ENCODE data around the gene CACNG4.

Gene CACNG4

GRCh38 chr17:66956941-66957340 lies 7.6 kb upstream of the CACNG4 start:
- TF ChIP-seq ZFX (IDR thresholded peaks at IDR 0.05) = no peak
- TF ChIP-seq CTCF (conservative IDR thresholded peaks at IDR 0.05) = no peak

GRCh38 chr17:66957343-66957742 lies 7.2 kb upstream of the CACNG4 start:
- H3K27ac ChIP-seq = peak overlapping the region; percentile 38
- TF ChIP-seq ZFX (IDR thresholded peaks at IDR 0.05) = no peak
- no peak for TF ChIP-seq CTCF (conservative IDR thresholded peaks at IDR 0.05)

More at GRCh38 chr17:66956941-66957340, 7.6 kb upstream of the CACNG4 start:
- peak overlapping the region; percentile 38 for H3K27ac ChIP-seq

GRCh38 chr17:66957951-66958579 lies 6.4 kb upstream of the CACNG4 start:
- peak overlapping the region; percentile 38; the same call in 1 of the 2 replicates for H3K27ac ChIP-seq
- TF ChIP-seq ZFX (IDR thresholded peaks at IDR 0.05) (no peak), CTCF (conservative IDR thresholded peaks at IDR 0.05) (no peak)

GRCh38 chr17:66959641-66960375 lies 4.7 kb upstream of the CACNG4 start:
- TF ChIP-seq ZFX (IDR thresholded peaks at IDR 0.05) = no peak
- TF ChIP-seq CTCF (conservative IDR thresholded peaks at IDR 0.05) = no peak
- no peak overlapping the region for H3K27ac ChIP-seq

- no peak for TF ChIP-seq ZFX (IDR thresholded peaks at IDR 0.05)
- TF ChIP-seq CTCF (conservative IDR thresholded peaks at IDR 0.05) = no peak
- no peak overlapping the region for H3K27ac ChIP-seq
These were observed 3.9 kb upstream of the CACNG4 start for GRCh38 chr17:66960613-66961012.

GRCh38 chr17:66963521-66963908 lies 992 bp upstream of the CACNG4 start:
- H3K27ac ChIP-seq = peak overlapping the region; percentile 33
- no peak for TF ChIP-seq CTCF (conservative IDR thresholded peaks at IDR 0.05)
- TF ChIP-seq ZFX (IDR thresholded peaks at IDR 0.05) = no peak

All from C4-2B (cell line).